HepG2 (cell line): ENCODE results near the gene PPEF2. TPM values are rescaled to one million over a fixed set of nuclear protein-coding genes. Genes with fewer than 3 reads are reported as not detected.

Source experiments
- HDAC1 ChIP-seq: sonication (generic); formaldehyde crosslinking; IDR thresholded peaks from 2 replicates; pipeline ENCODE4 v1.5.1; 2020; ENCODE audit warnings: mild to moderate bottlenecking, missing genetic modification reagents
- KLF9 ChIP-seq: IDR thresholded peaks from 2 replicates; pipeline ENCODE4 v1.6.1; 2016; ENCODE audit warnings: low read depth
- MIER2 ChIP-seq: IDR thresholded peaks from 2 replicates; pipeline ENCODE4 v1.6.1; 2016; ENCODE audit warnings: missing biosample characterization, missing genetic modification reagents
- NFYB ChIP-seq: sonication (generic); formaldehyde crosslinking; IDR thresholded peaks from 2 replicates; pipeline ENCODE4 v1.4.0; 2020; ENCODE audit warnings: missing genetic modification reagents
- PCBP1 ChIP-seq: fragments of 200-400 bp; formaldehyde crosslinking; IDR thresholded peaks from 2 replicates; pipeline ENCODE4 v1.6.1; 2017; ENCODE audit warnings: mild to moderate bottlenecking, low read depth, low read length, borderline replicate concordance
- ZBTB7B ChIP-seq: sonication (generic); formaldehyde crosslinking; IDR thresholded peaks from 2 replicates; pipeline ENCODE4 v1.4.0; 2020; ENCODE audit warnings: missing genetic modification reagents
- ZNF382 ChIP-seq: sonication (generic); formaldehyde crosslinking; IDR thresholded peaks from 2 replicates; pipeline ENCODE4 v1.5.0; 2020; ENCODE audit warnings: missing genetic modification reagents, mild to moderate bottlenecking, borderline replicate concordance
- polyA plus RNA-seq, 8 experiments: library from polyadenylated mRNA; depleted of rRNA in 3 of 8; stranded (reverse) in 7 of 8; unstranded in 1 of 8; fragments of >200 nt; fragmentation: Illumina TruSeq in 4 of 8; extraction: Trizol in 4 of 8; gene quantifications; 2 replicates each; pipeline versions ENCODE4 v1.2.1 to v1.2.3, GENCODE V29; 2011 to 2016; ENCODE audit warnings: low read depth in 4 of 8, missing spikeins in 1 of 8, mixed read lengths in 1 of 8; ENCODE audit not compliant: insufficient read depth in 1 of 8
- total RNA-seq, 5 experiments: library from RNA; depleted of rRNA; stranded (reverse); fragments of >200 nt; fragmentation: Illumina TruSeq; extraction: Trizol; gene quantifications; 2 replicates each; pipeline ENCODE4 v1.2.3, GENCODE V29; 2016; ENCODE audit warnings: low read depth in 1 of 5
- TF ChIP-seq, protein P1 (sequence below), 2 experiments: sonication (generic) in 1 of 2; formaldehyde crosslinking in 1 of 2; IDR thresholded peaks; 2 replicates each; pipeline versions ENCODE4 v1.6.1 to v1.9.0; 2014 to 2022; ENCODE audit warnings: antibody characterized with exemption in 1 of 2, borderline replicate concordance in 1 of 2, inconsistent platforms in 1 of 2, low read depth in 1 of 2, missing genetic modification reagents in 1 of 2

The PPEF2 gene
- total and polyA plus RNA-seq, 2 of the 13 experiments (the other 11 are each of a cell fraction or from before 2014, with no cell fraction given): 0.01 TPM; not detected in 1

DNA sequence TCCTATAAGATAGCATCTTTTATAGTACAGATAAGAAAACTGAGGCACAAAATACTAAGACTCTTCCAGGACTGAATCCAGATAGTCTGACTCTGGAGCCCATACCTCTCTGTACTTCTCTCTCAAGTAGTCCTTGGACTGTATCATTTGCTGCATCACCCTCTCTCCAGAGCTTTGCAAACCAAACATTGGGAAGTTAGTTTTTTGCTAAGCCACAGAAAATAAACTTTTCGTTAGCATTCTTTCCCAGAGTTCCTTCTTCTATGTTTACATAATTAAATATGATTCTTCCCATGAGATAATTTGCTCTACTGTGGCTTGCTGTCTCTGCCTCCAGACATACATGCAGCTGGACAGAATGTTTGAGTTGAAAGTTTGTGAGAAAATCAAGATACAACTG lies 22.0 kb downstream of the PPEF2 start (continued):
- TF ChIP-seq, protein P1, sequence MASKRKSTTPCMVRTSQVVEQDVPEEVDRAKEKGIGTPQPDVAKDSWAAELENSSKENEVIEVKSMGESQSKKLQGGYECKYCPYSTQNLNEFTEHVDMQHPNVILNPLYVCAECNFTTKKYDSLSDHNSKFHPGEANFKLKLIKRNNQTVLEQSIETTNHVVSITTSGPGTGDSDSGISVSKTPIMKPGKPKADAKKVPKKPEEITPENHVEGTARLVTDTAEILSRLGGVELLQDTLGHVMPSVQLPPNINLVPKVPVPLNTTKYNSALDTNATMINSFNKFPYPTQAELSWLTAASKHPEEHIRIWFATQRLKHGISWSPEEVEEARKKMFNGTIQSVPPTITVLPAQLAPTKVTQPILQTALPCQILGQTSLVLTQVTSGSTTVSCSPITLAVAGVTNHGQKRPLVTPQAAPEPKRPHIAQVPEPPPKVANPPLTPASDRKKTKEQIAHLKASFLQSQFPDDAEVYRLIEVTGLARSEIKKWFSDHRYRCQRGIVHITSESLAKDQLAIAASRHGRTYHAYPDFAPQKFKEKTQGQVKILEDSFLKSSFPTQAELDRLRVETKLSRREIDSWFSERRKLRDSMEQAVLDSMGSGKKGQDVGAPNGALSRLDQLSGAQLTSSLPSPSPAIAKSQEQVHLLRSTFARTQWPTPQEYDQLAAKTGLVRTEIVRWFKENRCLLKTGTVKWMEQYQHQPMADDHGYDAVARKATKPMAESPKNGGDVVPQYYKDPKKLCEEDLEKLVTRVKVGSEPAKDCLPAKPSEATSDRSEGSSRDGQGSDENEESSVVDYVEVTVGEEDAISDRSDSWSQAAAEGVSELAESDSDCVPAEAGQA (IDR thresholded peaks at IDR 0.05; ENCODE audit: low read depth): no peak
- TF ChIP-seq, protein P1 (CRISPR knock-in tag; IDR thresholded peaks at IDR 0.05; ENCODE audit: borderline replicate concordance): no peak
- TF ChIP-seq KLF9: no peak
- TF ChIP-seq ZBTB7B (CRISPR knock-in tag): no peak
- no peak for TF ChIP-seq NFYB (CRISPR knock-in tag)
- no peak for TF ChIP-seq HDAC1 (CRISPR knock-in tag)
- TF ChIP-seq MIER2 (CRISPR knock-in tag): no peak
- no peak for TF ChIP-seq PCBP1
- no peak for TF ChIP-seq ZNF382 (CRISPR knock-in tag)
